Measurements from ENCODE around the gene ZWILCH. TPM values are rescaled to one million over a fixed set of nuclear protein-coding genes. Genes with fewer than 3 reads are reported as not detected.

ZWILCH gene
- total and polyA plus RNA-seq, 2 of the 4 experiments (the other 2 are of a cell fraction): 10.5 to 22.2 TPM

- TF ChIP-seq CTCF (conservative IDR thresholded peaks at IDR 0.05; ENCODE audit: low read depth, low read length): no peak
- no peak for TF ChIP-seq CEBPB (IDR thresholded peaks at IDR 0.05; ENCODE audit: low read depth, low read length)
Measured at GRCh38 chr15:66474963-66475362, 30.2 kb upstream of the ZWILCH start (continued).

- H3K18ac ChIP-seq (ENCODE audit: low read depth, low read length): no peak overlapping the region
- no peaks in the 10 kb centered on the region for H3K27me3 ChIP-seq (ENCODE audit: control insufficient read depth, insufficient read depth, low read length)
- no peak overlapping the region for H3K4me3 ChIP-seq (ENCODE audit: insufficient read depth, low read depth, low read length)
- peaks cover 4% of the 10 kb centered on the region for H3K36me3 ChIP-seq (ENCODE audit: control insufficient read depth, insufficient read depth, low read length)
- no peak for DNase-seq
- no peak overlapping the region for H3K4me2 ChIP-seq (ENCODE audit: low read depth, low read length)
- ChIA-PET CTCF (no interaction called here), POLR2A (ENCODE audit: unreplicated experiment) (no interaction called here)
- no peak overlapping the region for H2BK20ac ChIP-seq (ENCODE audit: low read depth, low read length)
- no peak overlapping the region for H3K56ac ChIP-seq (ENCODE audit: extremely low read depth, insufficient read depth, low read length)
- H3K4ac ChIP-seq (ENCODE audit: low read depth, low read length): no peak overlapping the region
- no peak overlapping the region for H2BK120ac ChIP-seq (ENCODE audit: low read depth, low read length)
- no peak overlapping the region for H2AK5ac ChIP-seq (ENCODE audit: low read depth, low read length)
- H3K9me3 ChIP-seq (ENCODE audit: control insufficient read depth, insufficient read depth, low read length): no peaks in the 10 kb centered on the region
- no peak overlapping the region for H2AFZ ChIP-seq (replicated peaks; ENCODE audit: low read length, poor library complexity)
- no peak overlapping the region for H3K14ac ChIP-seq (replicated peaks; ENCODE audit: low read depth, low read length)
- no peak overlapping the region for H2BK15ac ChIP-seq (ENCODE audit: low read depth, low read length)
- 100% methylated on average over 2 of the region's 4 CpGs; no CpG with 5 or more reads in 1 of the 2 experiments for WGBS, 2 experiments (ENCODE audit: extremely low coverage in 2 of 2, insufficient read length in 1 of 2)
- dilution Hi-C loops (cut with HindIII; ENCODE audit: low sequenced_read_pairs, unreplicated experiment): no loop called here
- H3K4me1 ChIP-seq (ENCODE audit: control insufficient read depth, insufficient read depth, low read length): peaks cover 10% of the 10 kb centered on the region
- H3K79me1 ChIP-seq (ENCODE audit: low read depth in 1 of 2, low read length in 2 of 2): peaks cover 32 to 61% of the 10 kb centered on the region in 2 experiments
- no peak overlapping the region for H2AK9ac ChIP-seq (replicated peaks; ENCODE audit: low read depth, low read length, poor library complexity)
- H3K27ac ChIP-seq (ENCODE audit: insufficient read depth, low read length): no peak overlapping the region
- H3K9me1 ChIP-seq (ENCODE audit: insufficient read depth, low read length): peaks cover 13% of the 10 kb centered on the region; the same call in 1 of the 2 replicates
- no peak for TF ChIP-seq ELK1 (IDR thresholded peaks at IDR 0.05; ENCODE audit: borderline replicate concordance, low read depth, low read length)
- TF ChIP-seq CEBPB (IDR thresholded peaks at IDR 0.05; ENCODE audit: low read depth, low read length): no peak
- intact Hi-C loops (cut with micrococcal nuclease): no loop called here
- no peak overlapping the region for H4K91ac ChIP-seq (ENCODE audit: insufficient read depth, low read depth, low read length)
- H3K9ac ChIP-seq (ENCODE audit: low read depth, low read length): no peak overlapping the region
- ATAC-seq (ENCODE audit: low read depth): no peak
- in situ Hi-C loops (cut with MboI; ENCODE audit: low sequenced_read_pairs): loop anchor here (25.0 kb wide), 1 partner anchor 564 kb away; no protein-coding TSS in a partner anchor
- H4K20me1 ChIP-seq (ENCODE audit: insufficient read depth, low read length): peaks cover 10% of the 10 kb centered on the region
- no peak overlapping the region for H4K8ac ChIP-seq (ENCODE audit: low read depth in 2 of 2, low read length in 2 of 2)
- H3K23ac ChIP-seq (ENCODE audit: low read depth, low read length): no peak overlapping the region
- no TSS peak for BruUV-seq (replicated peaks)
- no peak overlapping the region for H2BK5ac ChIP-seq (ENCODE audit: low read depth, low read length, poor library complexity, severe bottlenecking)
- H4K5ac ChIP-seq (ENCODE audit: low read depth, low read length): no peak overlapping the region
Measured at GRCh38 chr15:66476535-66476934, 28.6 kb upstream of the ZWILCH start.
